HG02981 (cell line): Measurements from ENCODE around the gene AMPD2.

ENCODE experiments used
- ATAC-seq: cut with Tn5 transposase; IDR thresholded peaks from one replicate; pipeline ENCODE4 v1.9.1; 2021; ENCODE audit warnings: mild to moderate bottlenecking, moderate library complexity; ENCODE audit not compliant: unreplicated experiment

AMPD2 gene

DNA sequence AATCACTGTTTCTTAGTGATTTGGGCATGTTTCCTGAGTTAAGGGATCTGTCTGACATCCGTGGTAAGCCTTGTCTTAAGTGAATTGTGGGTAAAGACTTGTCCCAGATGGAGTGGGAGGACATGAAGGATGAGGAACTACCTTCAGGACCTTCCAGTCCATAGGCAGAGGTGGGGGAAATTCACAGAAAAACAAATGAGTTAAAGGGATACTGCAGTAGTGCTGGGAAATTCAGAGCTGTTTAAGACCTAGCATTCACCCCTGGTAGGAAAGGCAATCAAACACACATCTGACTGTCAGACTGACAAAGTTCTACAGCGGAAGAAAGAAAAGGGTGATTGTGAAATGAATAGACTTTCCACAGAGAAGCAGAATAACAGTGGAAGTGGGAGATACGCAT lies 3.2 kb upstream of the AMPD2 start:
- ATAC-seq, result no peak

- no peak for ATAC-seq
Measured at GRCh38 chr1:109617291-109617801, 2.3 kb upstream of the AMPD2 start.

DNA sequence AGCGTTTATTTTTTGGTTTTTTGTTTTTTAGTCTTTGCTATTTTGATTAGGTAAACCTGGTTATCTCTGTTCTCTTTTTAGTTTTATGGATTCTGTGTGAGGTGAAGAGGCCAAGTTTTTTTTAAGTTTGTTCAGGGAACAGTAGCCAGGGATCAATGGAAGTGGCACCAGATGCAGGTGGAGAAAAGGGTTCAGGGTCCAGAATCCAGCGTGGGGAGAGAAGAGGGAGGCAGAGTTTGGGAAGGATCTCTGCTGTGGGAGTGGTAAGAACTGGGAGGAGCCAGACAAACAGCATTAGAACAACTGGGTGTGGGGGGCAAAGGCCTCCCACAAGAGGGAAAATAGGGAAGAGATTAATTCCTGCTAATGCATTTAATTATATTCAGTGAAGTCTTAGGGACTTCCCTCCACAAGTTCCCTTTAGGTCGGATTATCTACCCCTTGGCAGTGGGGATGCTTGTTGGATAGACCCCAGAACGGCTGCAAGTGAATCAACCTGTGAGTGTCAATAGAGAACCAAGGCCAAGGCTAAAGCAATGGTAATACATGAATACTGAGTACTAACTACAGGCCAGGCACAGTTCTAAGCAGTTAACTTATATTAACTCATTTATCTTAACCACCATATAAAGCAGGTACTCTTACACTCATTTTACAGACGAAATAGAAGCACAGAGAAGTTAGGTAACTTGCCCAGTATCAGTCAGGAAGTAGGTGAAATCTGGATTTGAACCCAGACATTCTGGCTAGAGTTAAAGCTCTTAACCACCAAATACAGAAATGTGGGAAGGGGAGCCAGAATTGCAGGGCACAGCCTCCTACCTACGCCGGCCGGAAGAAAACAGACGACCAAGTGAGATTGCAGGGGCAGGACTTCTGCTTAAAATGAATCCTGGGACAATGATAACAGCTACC lies 719 bp upstream of the AMPD2 start:
- ATAC-seq, result no peak

- no peak for ATAC-seq
Measured at GRCh38 chr1:109620401-109620791, 759 bp downstream of the AMPD2 start.

- peak; percentile 68 for ATAC-seq
Measured at GRCh38 chr1:109620841-109621286, 1.2 kb downstream of the AMPD2 start.

DNA sequence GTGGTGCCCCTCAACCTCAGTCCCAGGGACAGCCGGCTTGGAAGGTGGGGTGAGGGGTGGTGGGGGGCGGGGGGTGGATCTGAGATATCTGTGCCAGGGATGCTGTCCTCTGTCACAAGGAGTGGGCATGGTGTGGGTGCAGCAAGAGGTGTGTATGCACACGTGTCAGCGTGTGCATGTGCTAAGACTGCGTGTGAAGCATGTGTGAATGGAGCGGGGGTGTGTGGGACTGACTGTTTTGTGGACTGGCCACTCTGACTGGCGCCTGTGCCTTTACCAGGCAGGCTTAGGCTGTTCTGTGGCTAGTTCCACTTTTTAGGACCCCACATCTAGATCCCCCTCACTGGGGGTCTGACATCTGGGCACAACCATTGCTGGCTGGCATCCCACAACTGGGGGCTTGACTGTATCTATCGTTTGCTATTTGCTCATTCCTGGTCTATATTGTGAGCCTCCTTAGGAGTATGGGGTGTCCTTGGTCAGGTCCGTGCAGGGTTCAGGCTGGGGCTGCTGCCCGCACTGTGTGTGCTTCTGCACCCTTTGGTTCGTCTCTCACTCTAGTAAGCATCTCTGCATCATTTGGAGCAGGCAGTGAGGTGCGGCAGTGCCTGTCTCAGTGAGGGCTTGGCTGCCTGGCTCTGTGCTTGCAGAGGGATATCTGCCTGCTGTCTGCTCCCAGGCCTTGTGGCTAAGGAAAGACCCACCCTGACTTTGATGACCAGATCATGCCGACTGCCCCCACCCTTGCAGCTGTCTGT lies 1.9 kb downstream of the AMPD2 start:
- ATAC-seq, result no peak

- no peak for ATAC-seq
Measured at GRCh38 chr1:109622137-109622892, 2.7 kb downstream of the AMPD2 start.

- ATAC-seq, result no peak
Measured at GRCh38 chr1:109622895-109623294, 3.3 kb downstream of the AMPD2 start.

DNA sequence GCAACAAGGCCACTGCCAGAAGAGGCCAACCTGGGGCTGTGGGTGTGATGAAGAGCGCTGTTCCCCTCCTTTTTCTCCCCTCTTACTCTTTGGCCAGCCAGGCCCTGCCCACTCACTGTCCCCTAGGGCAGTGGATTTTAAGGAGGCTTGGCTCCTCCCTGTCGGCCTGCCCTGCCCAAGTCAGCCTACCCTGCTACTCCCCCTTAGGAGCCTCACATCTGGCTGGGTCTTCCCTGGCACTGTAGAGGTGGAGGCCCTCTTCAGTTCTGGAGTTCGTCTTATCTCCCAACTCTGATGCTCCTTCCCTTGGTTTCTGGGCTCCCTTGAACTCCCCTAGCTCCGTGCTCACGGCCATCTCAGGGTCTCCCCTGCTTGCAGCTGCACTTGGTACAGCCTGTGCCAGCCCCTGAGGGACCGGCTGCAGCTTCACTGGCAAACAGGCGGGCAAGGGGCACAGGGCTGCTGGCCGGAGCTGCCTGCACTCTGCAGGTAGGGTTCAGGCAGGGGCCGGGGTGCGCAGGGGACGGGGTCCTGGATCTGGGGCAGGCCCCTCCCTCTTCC lies 4.0 kb downstream of the AMPD2 start:
- ATAC-seq, result no peak

- no peak for ATAC-seq
Measured at GRCh38 chr1:109624201-109625010, 4.8 kb downstream of the AMPD2 start.

DNA sequence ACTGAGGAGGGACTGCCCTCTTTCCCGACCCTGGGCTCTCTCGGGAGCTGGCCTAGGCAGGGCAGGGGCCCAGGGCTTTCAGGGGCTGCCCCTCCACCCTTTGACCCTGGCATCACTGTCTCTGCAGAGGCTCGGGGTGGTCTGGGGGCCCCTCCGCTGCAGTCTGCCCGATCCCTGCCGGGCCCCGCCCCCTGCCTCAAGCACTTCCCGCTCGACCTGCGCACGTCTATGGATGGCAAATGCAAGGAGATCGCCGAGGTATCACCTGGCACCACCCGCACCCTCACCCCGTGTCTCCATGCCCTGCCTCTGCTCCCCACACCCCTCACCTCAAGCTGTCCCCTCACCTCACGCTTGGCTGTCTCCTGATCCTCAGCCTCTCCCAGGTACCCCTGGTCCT lies 5.5 kb downstream of the AMPD2 start:
- no peak for ATAC-seq

DNA sequence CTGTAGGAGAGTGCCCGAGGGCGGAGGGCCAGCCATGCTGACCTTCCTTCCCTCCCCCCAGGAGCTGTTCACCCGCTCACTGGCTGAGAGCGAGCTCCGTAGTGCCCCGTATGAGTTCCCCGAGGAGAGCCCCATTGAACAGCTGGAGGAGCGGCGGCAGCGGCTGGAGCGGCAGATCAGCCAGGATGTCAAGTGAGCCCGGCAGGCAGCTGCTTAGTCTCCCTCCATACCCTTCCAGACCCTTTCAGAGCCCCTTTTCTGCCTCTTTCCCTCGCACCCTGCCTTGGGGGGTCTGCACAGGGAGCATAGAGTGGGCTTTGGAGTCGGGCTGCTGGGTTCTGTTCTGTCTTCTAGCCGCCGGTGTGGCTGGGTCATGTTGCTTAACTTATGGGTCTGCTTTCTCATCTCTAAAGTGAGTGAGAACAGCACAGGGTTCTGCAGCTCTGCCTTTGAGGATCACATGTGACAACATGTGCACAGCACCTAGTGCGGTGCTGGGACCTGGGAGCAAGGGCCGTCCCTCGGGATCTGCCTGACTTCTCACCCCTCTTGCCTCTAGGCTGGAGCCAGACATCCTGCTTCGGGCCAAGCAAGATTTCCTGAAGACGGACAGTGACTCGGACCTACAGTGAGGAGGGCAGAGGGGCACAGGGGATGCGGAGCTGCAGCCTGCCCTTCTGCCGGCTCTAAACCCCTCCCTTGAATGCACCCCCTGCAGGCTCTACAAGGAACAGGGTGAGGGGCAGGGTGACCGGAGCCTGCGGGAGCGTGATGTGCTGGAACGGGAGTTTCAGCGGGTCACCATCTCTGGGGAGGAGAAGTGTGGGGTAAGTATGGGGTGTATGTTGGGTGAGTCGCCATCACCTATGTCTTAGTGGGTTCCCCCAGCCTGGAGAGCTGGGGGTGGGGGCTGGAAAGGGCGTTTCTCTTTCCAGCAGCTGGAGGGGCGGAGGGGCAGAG lies 6.2 kb downstream of the AMPD2 start:
- no peak for ATAC-seq

DNA sequence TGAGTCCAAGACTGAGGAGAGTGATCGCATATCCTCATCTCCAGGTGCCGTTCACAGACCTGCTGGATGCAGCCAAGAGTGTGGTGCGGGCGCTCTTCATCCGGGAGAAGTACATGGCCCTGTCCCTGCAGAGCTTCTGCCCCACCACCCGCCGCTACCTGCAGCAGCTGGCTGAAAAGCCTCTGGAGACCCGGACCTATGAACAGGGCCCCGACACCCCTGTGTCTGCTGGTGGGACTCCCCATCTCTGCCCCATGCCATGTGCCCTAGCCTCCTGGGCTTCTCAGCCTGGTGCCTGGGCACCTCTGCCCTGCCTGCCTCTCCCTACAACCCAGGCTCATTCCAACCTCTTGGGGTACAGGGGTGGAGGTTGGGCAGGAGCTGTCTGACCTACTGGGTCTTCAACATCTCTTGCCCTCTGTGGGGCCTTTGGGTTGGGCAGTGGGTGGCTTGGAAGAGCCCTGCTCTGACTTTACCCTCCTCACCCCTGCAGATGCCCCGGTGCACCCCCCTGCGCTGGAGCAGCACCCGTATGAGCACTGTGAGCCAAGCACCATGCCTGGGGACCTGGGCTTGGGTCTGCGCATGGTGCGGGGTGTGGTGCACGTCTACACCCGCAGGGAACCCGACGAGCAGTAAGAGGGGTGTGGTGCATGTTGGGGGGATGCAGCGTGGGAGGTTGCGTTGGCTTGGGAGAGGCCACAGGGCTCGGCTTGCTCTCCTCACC lies 7.2 kb downstream of the AMPD2 start:
- ATAC-seq, result no peak

- no peak for ATAC-seq
Measured at GRCh38 chr1:109627692-109628399, 8.2 kb downstream of the AMPD2 start.

- no peak for ATAC-seq
Measured at GRCh38 chr1:109628540-109629321, 9.1 kb downstream of the AMPD2 start.

DNA sequence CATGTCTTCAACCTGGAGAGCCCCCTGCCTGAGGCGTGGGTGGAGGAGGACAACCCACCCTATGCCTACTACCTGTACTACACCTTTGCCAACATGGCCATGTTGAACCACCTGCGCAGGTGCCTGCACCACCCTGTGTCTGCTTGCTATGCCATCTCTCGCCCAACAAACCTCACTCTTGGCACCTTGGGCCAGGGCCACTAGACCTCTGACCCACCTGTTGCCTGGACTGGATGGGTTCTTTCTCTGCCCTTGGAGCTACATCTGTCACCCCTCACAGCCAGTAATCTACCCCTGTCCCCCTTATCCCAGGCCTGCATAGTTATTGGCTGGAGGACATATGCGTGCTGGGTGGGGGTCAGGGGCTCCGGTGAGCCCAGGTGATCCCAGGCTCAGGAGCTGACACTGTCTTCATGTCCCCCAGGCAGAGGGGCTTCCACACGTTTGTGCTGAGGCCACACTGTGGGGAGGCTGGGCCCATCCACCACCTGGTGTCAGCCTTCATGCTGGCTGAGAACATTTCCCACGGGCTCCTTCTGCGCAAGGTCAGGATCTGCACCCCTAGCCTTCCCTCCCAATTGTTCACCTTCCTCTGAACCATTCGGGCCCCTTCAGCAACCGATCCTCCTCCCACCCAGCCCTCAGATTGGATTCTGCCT lies 9.9 kb downstream of the AMPD2 start:
- no peak for ATAC-seq
